ENCODE measurements around the gene SFXN5.

GRCh38 chr2:72995430-72996116, 75.9 kb downstream of the SFXN5 start:
- TF ChIP-seq CTCF (conservative IDR thresholded peaks at IDR 0.05 in 1 of 2, IDR thresholded peaks at IDR 0.05 in 1 of 2; ENCODE audit: low read depth in 1 of 2, low read length in 2 of 2) (no peak), EZH2 (IDR thresholded peaks at IDR 0.05; ENCODE audit: low read length, missing control alignments) (no peak)

All from fibroblast of lung (primary cell).